Lower leg skin (tissue), 4 donors: ENCODE measurements around the gene REM2. TPM values are rescaled to one million over a fixed set of nuclear protein-coding genes. Genes with fewer than 3 reads are reported as not detected.
"Not testable (repeated sequence)": the region's sequence is repeated elsewhere in the genome, so short reads cannot be mapped to it uniquely, and the experiment has no call there.

Experiments used
- DNase-seq, 2 donors: peaks; one replicate each; pipeline ENCODE4 v3.0.0-alpha.2; 2019; ENCODE audit warnings: low spot score in 2 of 2
- H3K4me3 ChIP-seq: fragments of 200-600 bp; sonication (generic); 2 replicates; pipeline ENCODE4 v1.5.1; 2017; ENCODE audit warnings: mild to moderate bottlenecking, low read depth; ENCODE audit not compliant: poor library complexity, severe bottlenecking
- CTCF ChIP-seq, 3 donors: fragments of 450-650 bp; IDR thresholded peaks; one replicate each; pipeline ENCODE4 v1.5.1; 2016; ENCODE audit warnings: antibody characterized with exemption in 3 of 3, mild to moderate bottlenecking in 3 of 3, moderate library complexity in 2 of 3
- POLR2A ChIP-seq, 2 donors: fragments of 450-650 bp; IDR thresholded peaks; one replicate each; pipeline ENCODE4 v1.6.1; 2016 to 2017; ENCODE audit warnings: antibody characterized with exemption in 2 of 2, mild to moderate bottlenecking in 1 of 2, moderate library complexity in 1 of 2
- WGBS, 2 donors: methylation state at CpG; one replicate each; pipeline ENCODE4 v1.1.5; 2018; 5-methylcytosine and 5-hydroxymethylcytosine counted together
- intact Hi-C: fragments of 100-400 bp; cut with DNase I; formaldehyde crosslinking; loops from one replicate; pipeline ENCODE4 v1.15.0; 2023; ENCODE audit warnings: low total_unique reads
- total RNA-seq, 4 donors: library from RNA; depleted of rRNA; stranded (reverse); fragments of >200 nt; gene quantifications; one replicate each; pipeline ENCODE4 v1.1.0, GENCODE V29; 2016

Gene REM2
- total RNA-seq, 4 donors from 2014 or later = 0.52 to 2.5 (median 1.5) TPM

- 21 to 22% methylated on average over 14 of the region's 14 CpGs for WGBS, 2 donors
- DNase-seq = peak in 1 of 2 donors; percentile 88
- intact Hi-C loops = no loop called here
- TF ChIP-seq CTCF (IDR thresholded peaks at IDR 0.05) = no peak
- no peak for TF ChIP-seq POLR2A (IDR thresholded peaks at IDR 0.05)
- no peak overlapping the region for H3K4me3 ChIP-seq
Observed at GRCh38 chr14:22847661-22848341, 35.2 kb upstream of the REM2 start.

- WGBS, 2 donors = 10 to 12% methylated on average over 11 to 12 of the region's 12 CpGs
- intact Hi-C loops = no loop called here
- DNase-seq = peak; percentile 75 to 97
Observed at GRCh38 chr14:22848351-22849164, 34.5 kb upstream of the REM2 start.

GRCh38 chr14:22849212-22849819 lies 33.7 kb upstream of the REM2 start:
- no peak for TF ChIP-seq CTCF (IDR thresholded peaks at IDR 0.05)
- intact Hi-C loops = no loop called here
- no peak overlapping the region for H3K4me3 ChIP-seq
- peak; percentile 82 to 96 for DNase-seq
- 21 to 29% methylated on average over 19 of the region's 19 CpGs for WGBS, 2 donors

More at GRCh38 chr14:22848351-22849164, 34.5 kb upstream of the REM2 start:
- no peak for TF ChIP-seq POLR2A (IDR thresholded peaks at IDR 0.05)
- TF ChIP-seq CTCF (IDR thresholded peaks at IDR 0.05) = no peak
- H3K4me3 ChIP-seq = no peak overlapping the region

- 35 to 42% methylated on average over 9 of the region's 9 CpGs for WGBS, 2 donors
- H3K4me3 ChIP-seq = no peak overlapping the region
- no peak for TF ChIP-seq CTCF (IDR thresholded peaks at IDR 0.05)
- TF ChIP-seq POLR2A (IDR thresholded peaks at IDR 0.05) = no peak
- peak; percentile 84 to 98 for DNase-seq
- intact Hi-C loops = loop anchor here (10.0 kb wide), 1 partner anchor 296 kb away; no protein-coding TSS in a partner anchor
Observed at GRCh38 chr14:22850944-22851764, 31.9 kb upstream of the REM2 start.

GRCh38 chr14:22852178-22852577 lies 30.8 kb upstream of the REM2 start:
- DNase-seq = peak in 1 of 2 donors; percentile 63
- intact Hi-C loops = loop anchor here (10.0 kb wide), 1 partner anchor 297 kb away; no protein-coding TSS in a partner anchor
- not testable (repeated sequence) for H3K4me3 ChIP-seq
- WGBS, 2 donors = 71 to 73% methylated on average over 12 of the region's 12 CpGs
